Measurements from ENCODE around the gene ELK3.

Gene ELK3

GRCh38 chr12:96237035-96237434 is 42.9 kb downstream of the ELK3 start:
- DNase-seq, result no peak

DNA sequence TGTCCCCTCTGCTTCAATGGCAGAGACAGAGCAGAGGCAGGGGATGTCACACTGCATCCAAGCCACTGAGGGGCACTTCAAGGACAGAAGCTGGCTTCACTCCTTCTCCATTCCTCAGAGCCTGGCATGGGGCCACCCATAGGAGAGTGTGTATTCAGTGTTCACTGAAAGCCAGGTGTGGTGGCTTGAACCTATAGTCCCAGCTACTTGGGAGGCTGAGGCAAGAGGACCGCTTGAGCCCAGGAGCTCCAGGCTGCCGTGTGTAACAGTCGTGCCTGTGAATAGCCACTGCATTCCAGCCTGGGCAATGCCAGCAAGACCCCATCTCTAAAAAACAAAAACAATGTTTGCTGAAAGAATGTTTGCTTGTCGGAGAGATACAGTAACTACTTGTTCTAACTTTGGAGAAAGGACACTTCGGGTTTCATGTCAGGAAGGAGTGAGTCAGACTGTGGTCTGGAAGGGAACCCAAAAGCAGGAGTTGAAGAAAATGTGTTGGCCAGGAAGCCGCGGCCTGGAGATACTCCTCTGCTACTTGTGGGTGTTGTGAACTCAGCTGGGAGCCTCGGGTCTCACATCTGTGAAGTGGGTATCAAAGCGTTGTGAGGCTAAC is 43.4 kb downstream of the ELK3 start:
- DNase-seq, result peak; percentile 80

DNA sequence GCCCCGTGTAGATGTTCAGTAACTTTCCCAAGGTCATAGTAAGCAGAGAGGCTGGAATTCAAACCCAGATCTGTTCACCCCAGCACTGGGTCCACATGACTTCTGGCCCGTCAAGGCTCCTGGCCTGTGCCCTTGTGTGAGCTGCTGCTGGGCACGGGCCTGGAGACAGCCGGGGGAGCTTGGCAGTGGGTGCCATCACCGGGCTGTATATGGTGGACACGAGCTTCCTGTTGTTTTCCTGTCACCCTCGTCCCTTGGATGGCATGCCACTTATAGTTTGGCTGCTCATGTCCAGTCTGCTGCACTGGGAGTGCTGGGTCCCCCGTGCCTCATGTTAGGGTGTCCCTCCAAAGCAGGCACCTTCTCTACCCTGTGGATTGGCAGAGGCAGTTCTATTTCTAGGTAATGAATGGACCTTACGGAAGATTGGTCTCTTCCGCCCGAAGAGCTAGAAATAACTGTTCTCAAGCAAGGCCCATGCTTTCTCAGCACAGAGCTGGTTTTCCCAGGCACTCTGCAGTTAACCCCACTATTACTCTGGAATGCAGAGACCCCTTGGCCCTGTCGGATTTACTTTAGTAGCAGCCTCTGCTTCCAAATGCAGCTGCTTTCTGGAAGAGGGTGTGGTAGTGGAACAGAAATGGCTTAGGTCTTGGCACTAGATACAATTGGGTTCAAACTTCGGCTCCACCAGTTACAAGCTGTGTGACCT is 44.3 kb downstream of the ELK3 start:
- no peak for DNase-seq

- DNase-seq, result no peak
These were observed 45.8 kb downstream of the ELK3 start for GRCh38 chr12:96239711-96240635.

DNA sequence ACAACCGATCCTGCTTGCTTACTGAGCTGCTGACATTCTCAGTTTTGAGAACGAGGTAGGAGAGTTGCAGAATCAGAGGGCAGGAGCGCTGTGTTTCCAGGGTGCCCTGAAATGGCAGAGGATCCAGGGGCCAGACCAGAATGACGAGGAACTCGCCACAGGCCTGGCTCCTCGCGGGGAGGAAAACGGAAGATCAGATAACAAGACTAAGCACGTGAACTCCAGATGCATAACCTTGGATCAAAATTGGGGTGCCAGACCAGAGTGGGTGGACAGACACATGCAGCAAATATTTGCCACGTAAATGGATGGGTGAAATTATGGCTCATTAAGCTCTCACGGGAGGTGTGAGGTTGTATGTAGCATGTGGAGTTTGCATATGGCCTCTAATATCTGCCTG is 46.5 kb downstream of the ELK3 start:
- no peak for DNase-seq

DNA sequence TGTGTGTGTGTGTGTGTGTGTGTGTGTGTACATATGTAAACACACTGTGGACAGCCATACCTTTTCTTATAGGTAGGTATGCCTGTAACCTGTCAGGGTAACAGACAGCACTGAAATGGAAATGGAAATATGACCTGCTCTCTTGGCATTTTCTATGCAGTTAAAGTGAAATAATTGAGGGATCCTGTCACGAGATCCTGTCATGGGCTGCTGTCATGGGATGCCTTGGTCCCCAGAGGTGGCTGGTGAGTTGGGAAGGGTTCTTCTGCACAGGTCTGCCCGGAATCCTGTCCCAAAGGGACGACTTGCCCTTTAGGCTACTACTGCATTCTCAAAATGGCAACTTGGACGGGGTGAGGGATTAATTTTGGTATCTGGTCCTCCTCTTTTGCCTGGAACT is 47.3 kb downstream of the ELK3 start:
- no peak for DNase-seq

GRCh38 chr12:96241846-96242256 is 47.7 kb downstream of the ELK3 start:
- DNase-seq, result peak; percentile 73

- DNase-seq, result no peak
These were observed 48.4 kb downstream of the ELK3 start for GRCh38 chr12:96242597-96242996.

GRCh38 chr12:96244826-96245225 is 50.7 kb downstream of the ELK3 start:
- no peak for DNase-seq

- no peak for DNase-seq
These were observed 52.8 kb downstream of the ELK3 start for GRCh38 chr12:96246926-96247505.

DNA sequence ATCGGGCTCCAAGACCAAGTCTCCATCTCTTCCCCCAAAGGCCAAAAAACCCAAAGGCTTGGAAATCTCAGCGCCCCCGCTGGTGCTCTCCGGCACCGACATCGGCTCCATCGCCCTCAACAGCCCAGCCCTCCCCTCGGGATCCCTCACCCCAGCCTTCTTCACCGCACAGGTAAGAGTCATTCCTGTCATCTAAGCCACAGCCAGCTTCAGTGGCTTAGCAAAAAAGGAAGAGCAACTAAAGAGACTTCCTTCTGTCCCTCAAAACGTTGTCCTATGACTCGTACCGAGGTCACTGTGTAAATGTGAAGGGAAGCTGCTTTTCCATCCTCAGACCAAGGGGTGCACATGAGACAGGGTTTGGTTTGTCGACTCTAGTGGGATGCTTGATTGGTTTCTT is 53.4 kb downstream of the ELK3 start:
- peak; percentile 28 for DNase-seq

- DNase-seq, result no peak
These were observed 54.2 kb downstream of the ELK3 start for GRCh38 chr12:96248136-96248931.

- no peak for DNase-seq
These were observed 55.3 kb downstream of the ELK3 start for GRCh38 chr12:96249196-96250118.

- DNase-seq, result no peak
These were observed 56.0 kb downstream of the ELK3 start for GRCh38 chr12:96250119-96250685.

DNA sequence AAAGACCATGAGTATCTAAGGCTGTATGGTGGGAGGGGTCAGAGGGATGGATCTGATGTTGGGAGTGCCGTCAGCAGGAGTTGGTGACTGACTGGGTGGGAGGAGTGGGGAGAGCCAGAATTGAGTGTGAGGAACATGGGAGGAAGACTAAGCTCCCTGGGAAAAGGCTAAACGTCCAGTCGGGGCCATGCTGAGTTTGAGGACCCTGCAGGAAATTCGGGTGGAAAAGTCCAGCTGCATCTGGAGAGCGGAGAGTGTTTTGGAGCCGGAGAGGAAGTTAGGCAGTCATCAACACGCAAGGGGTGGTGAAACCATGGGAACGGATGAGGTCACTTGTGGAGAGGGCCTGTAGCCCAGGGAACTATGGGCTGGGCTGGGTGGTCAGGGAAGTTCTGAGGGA is 60.9 kb downstream of the ELK3 start:
- no peak for DNase-seq

- DNase-seq, result no peak
These were observed 62.6 kb downstream of the ELK3 start for GRCh38 chr12:96256672-96257361.

GRCh38 chr12:96257550-96258103 is 63.5 kb downstream of the ELK3 start:
- DNase-seq, result no peak

DNA sequence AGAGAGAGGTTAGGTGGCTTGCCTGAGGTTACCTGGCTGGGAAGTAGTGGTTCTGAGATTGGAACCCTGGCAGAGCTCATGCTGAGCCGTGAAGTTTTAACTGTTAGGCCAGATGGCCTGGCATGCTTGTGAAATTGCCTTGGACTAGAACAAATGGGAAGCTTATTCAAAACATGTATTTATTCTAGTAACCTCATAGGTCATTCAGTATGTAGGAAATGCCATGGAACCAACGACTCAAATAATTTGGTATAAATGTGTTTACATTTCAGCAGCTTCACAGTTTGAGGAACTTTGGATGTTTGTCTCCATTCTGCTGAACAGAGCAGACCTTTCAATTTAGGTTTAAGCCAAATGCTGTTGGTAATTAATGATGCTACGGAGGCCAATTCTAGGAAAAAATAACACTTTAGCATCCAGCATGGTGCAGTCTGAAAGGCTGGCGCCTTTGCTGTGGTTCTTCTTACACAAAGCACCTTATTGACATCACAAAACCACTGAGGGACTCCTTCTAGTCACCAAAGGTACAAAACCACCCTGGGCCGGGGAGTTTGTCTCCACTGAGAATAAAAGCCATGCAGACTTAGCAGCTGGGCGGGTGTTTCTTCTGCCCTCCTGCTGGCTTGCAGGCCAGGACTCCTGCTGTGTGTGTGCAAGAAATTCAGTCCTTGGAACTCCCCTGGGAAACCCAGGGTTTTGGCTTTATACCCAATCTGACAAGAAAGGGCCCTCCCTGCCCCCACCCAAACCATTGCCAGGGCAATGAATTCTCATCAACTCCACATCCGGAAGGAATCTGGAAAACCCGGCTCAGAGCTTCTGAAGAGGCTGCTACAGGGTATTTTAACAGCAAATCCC is 64.2 kb downstream of the ELK3 start:
- DNase-seq, result no peak

- no peak for DNase-seq
These were observed 66.1 kb downstream of the ELK3 start for GRCh38 chr12:96260231-96260630.

Data from activated CD4-positive, alpha-beta T cell treated with anti-CD3 and anti-CD28 coated beads, Interleukin-2, Interleukin-6, amounts not matched to agents 100 ng/mL and 50 ng/mL, durations not matched to agents 16 hours and 8 hours (primary cell).